K562 (cell line): ENCODE data around the gene NRG3.

ENCODE experiments used
- CREB1 ChIP-seq, 2 experiments: sonication (generic) in 1 of 2; formaldehyde crosslinking in 1 of 2; IDR thresholded peaks; 2 replicates each; pipeline versions ENCODE4 v1.6.1 to v1.8.0; 2012 to 2022; ENCODE audit warnings: inconsistent platforms in 1 of 2, mild to moderate bottlenecking in 1 of 2, missing genetic modification reagents in 1 of 2, moderate library complexity in 1 of 2
- FOXP4 ChIP-seq: sonication (generic); formaldehyde crosslinking; IDR thresholded peaks from 2 replicates; pipeline ENCODE4 v1.8.0; 2022; ENCODE audit warnings: mild to moderate bottlenecking, missing genetic modification reagents, borderline replicate concordance
- HOXB6 ChIP-seq: fragments of 250-450 bp; sonication (Bioruptor Pico); IDR thresholded peaks from 2 replicates; pipeline ENCODE4 v1.5.1; 2022; ENCODE audit warnings: mild to moderate bottlenecking, borderline replicate concordance
- ZFPM2 ChIP-seq: fragments of 250-450 bp; sonication (Bioruptor Pico); IDR thresholded peaks from 2 replicates; pipeline ENCODE4 v1.5.1; 2022; ENCODE audit warnings: mild to moderate bottlenecking
- ZKSCAN1 ChIP-seq: fragments of 150-350 bp; IDR thresholded peaks from 2 replicates; pipeline ENCODE4 v1.6.1; 2016; ENCODE audit warnings: low read depth, low read length
- ZSCAN29 ChIP-seq: fragments of 450-650 bp; IDR thresholded peaks from 2 replicates; pipeline ENCODE4 v1.6.1; 2017
- TF ChIP-seq, protein P1 (sequence below): sonication (generic); formaldehyde crosslinking; IDR thresholded peaks from 2 replicates; pipeline ENCODE4 v1.8.0; 2022; ENCODE audit warnings: mild to moderate bottlenecking, missing genetic modification reagents
- TF ChIP-seq, protein P2 (sequence below), 3 experiments: IDR thresholded peaks in 2 of 3; conservative IDR thresholded peaks in 1 of 3; 2 replicates each; pipeline ENCODE4 v1.5.1; 2011 to 2012; ENCODE audit warnings: low read length in 3 of 3, mild to moderate bottlenecking in 3 of 3, control low read depth in 2 of 3, improper control_type of control experiment in 1 of 3, inconsistent platforms in 1 of 3, low read depth in 1 of 3, mixed read lengths in 1 of 3, moderate library complexity in 1 of 3; ENCODE audit not compliant: insufficient read depth in 2 of 3

GRCh38 chr10:82880776-82881290, 1005.8 kb downstream of the NRG3 start:
- TF ChIP-seq CREB1 (IDR thresholded peaks at IDR 0.05): no peak
- TF ChIP-seq CREB1 (CRISPR knock-in tag; IDR thresholded peaks at IDR 0.05): no peak
- TF ChIP-seq ZFPM2 (CRISPR knock-in tag): no peak
- no peak for TF ChIP-seq ZSCAN29
- TF ChIP-seq HOXB6: no peak
- TF ChIP-seq, protein P1, sequence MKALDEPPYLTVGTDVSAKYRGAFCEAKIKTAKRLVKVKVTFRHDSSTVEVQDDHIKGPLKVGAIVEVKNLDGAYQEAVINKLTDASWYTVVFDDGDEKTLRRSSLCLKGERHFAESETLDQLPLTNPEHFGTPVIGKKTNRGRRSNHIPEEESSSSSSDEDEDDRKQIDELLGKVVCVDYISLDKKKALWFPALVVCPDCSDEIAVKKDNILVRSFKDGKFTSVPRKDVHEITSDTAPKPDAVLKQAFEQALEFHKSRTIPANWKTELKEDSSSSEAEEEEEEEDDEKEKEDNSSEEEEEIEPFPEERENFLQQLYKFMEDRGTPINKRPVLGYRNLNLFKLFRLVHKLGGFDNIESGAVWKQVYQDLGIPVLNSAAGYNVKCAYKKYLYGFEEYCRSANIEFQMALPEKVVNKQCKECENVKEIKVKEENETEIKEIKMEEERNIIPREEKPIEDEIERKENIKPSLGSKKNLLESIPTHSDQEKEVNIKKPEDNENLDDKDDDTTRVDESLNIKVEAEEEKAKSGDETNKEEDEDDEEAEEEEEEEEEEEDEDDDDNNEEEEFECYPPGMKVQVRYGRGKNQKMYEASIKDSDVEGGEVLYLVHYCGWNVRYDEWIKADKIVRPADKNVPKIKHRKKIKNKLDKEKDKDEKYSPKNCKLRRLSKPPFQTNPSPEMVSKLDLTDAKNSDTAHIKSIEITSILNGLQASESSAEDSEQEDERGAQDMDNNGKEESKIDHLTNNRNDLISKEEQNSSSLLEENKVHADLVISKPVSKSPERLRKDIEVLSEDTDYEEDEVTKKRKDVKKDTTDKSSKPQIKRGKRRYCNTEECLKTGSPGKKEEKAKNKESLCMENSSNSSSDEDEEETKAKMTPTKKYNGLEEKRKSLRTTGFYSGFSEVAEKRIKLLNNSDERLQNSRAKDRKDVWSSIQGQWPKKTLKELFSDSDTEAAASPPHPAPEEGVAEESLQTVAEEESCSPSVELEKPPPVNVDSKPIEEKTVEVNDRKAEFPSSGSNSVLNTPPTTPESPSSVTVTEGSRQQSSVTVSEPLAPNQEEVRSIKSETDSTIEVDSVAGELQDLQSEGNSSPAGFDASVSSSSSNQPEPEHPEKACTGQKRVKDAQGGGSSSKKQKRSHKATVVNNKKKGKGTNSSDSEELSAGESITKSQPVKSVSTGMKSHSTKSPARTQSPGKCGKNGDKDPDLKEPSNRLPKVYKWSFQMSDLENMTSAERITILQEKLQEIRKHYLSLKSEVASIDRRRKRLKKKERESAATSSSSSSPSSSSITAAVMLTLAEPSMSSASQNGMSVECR: no peak
- no peak for TF ChIP-seq FOXP4 (CRISPR knock-in tag)
- TF ChIP-seq ZKSCAN1: no peak
- TF ChIP-seq, protein P2, sequence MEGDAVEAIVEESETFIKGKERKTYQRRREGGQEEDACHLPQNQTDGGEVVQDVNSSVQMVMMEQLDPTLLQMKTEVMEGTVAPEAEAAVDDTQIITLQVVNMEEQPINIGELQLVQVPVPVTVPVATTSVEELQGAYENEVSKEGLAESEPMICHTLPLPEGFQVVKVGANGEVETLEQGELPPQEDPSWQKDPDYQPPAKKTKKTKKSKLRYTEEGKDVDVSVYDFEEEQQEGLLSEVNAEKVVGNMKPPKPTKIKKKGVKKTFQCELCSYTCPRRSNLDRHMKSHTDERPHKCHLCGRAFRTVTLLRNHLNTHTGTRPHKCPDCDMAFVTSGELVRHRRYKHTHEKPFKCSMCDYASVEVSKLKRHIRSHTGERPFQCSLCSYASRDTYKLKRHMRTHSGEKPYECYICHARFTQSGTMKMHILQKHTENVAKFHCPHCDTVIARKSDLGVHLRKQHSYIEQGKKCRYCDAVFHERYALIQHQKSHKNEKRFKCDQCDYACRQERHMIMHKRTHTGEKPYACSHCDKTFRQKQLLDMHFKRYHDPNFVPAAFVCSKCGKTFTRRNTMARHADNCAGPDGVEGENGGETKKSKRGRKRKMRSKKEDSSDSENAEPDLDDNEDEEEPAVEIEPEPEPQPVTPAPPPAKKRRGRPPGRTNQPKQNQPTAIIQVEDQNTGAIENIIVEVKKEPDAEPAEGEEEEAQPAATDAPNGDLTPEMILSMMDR (IDR thresholded peaks at IDR 0.05 in 2 of 3, conservative IDR thresholded peaks at IDR 0.05 in 1 of 3; ENCODE audit: insufficient read depth in 2 of 3, low read depth in 1 of 3, low read length in 3 of 3): no peak
